GM06990 (cell line): ENCODE results near the gene GPR39.

Experiments
- DNase-seq: peaks from one replicate; pipeline ENCODE4 v3.0.0-alpha.2; 2011; ENCODE audit not compliant: insufficient read length; ENCODE audit errors: extremely low read depth
- H3K27me3 ChIP-seq: replicated peaks from 2 replicates; pipeline ENCODE4 v1.6.0; 2011; ENCODE audit warnings: low read length; ENCODE audit not compliant: control insufficient read depth, insufficient read depth
- H3K36me3 ChIP-seq: 2 replicates; pipeline ENCODE4 v1.5.1; 2011; ENCODE audit warnings: low read length; ENCODE audit not compliant: control insufficient read depth, insufficient read depth
- H3K4me3 ChIP-seq: replicated peaks from 2 replicates; pipeline ENCODE4 v1.5.1; 2011; ENCODE audit warnings: low read depth, mild to moderate bottlenecking, control low read depth, low read length
- TF ChIP-seq, protein P1 (sequence below): IDR thresholded peaks from 2 replicates; pipeline ENCODE4 v1.5.1; 2011; ENCODE audit warnings: low read length, control low read depth, mild to moderate bottlenecking, inconsistent platforms; ENCODE audit not compliant: insufficient read depth, poor library complexity, severe bottlenecking

GPR39 gene

DNA sequence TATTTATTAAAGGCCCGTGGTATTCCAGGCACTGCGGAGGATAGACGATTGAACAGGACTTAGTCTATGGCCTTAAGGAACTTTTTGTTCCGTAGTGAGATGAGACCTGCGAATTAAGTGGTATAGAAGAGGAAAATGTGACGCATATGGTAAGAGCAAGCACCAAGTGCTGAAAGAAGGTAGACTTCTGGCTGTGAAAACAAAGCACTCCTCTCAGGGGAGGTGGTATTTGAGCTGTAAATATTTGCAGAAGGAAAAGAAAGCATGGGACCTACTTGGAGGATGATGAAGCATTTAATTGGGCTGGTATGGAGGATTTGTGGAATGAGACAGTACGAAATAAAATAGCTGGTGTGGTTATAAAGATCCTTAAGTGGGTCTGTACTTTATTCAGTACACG is 62.5 kb downstream of the GPR39 start:
- H3K36me3 ChIP-seq = no peaks in the 10 kb centered on the region
- TF ChIP-seq, protein P1, sequence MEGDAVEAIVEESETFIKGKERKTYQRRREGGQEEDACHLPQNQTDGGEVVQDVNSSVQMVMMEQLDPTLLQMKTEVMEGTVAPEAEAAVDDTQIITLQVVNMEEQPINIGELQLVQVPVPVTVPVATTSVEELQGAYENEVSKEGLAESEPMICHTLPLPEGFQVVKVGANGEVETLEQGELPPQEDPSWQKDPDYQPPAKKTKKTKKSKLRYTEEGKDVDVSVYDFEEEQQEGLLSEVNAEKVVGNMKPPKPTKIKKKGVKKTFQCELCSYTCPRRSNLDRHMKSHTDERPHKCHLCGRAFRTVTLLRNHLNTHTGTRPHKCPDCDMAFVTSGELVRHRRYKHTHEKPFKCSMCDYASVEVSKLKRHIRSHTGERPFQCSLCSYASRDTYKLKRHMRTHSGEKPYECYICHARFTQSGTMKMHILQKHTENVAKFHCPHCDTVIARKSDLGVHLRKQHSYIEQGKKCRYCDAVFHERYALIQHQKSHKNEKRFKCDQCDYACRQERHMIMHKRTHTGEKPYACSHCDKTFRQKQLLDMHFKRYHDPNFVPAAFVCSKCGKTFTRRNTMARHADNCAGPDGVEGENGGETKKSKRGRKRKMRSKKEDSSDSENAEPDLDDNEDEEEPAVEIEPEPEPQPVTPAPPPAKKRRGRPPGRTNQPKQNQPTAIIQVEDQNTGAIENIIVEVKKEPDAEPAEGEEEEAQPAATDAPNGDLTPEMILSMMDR = no peak
- DNase-seq = no peak
- no peak overlapping the region for H3K4me3 ChIP-seq
- no peaks in the 10 kb centered on the region for H3K27me3 ChIP-seq

GRCh38 chr2:132482821-132483220 is 66.2 kb downstream of the GPR39 start:
- TF ChIP-seq, protein P1 = no peak
- no peak overlapping the region for H3K4me3 ChIP-seq
- no peaks in the 10 kb centered on the region for H3K36me3 ChIP-seq
- no peaks in the 10 kb centered on the region for H3K27me3 ChIP-seq
- no peak for DNase-seq

- Histone ChIP-seq H3K27me3 (no peaks in the 10 kb centered on the region), H3K4me3 (no peak overlapping the region), H3K36me3 (no peaks in the 10 kb centered on the region)
- DNase-seq = no peak
- TF ChIP-seq, protein P1 = no peak
Measured at GRCh38 chr2:132484144-132484543, 67.5 kb downstream of the GPR39 start.

- TF ChIP-seq, protein P1 = no peak
- H3K36me3 ChIP-seq = no peaks in the 10 kb centered on the region
- DNase-seq = no peak
Measured at GRCh38 chr2:132488491-132488890, 71.9 kb downstream of the GPR39 start.

GRCh38 chr2:132489150-132489549 is 72.5 kb downstream of the GPR39 start:
- no peaks in the 10 kb centered on the region for H3K36me3 ChIP-seq
- no peak for DNase-seq
- H3K4me3 ChIP-seq = no peak overlapping the region
- TF ChIP-seq, protein P1 = no peak
- H3K27me3 ChIP-seq = no peaks in the 10 kb centered on the region

More at GRCh38 chr2:132488491-132488890, 71.9 kb downstream of the GPR39 start:
- Histone ChIP-seq H3K4me3 (no peak overlapping the region), H3K27me3 (no peaks in the 10 kb centered on the region)

GRCh38 chr2:132495881-132496280 is 79.3 kb downstream of the GPR39 start:
- H3K27me3 ChIP-seq = no peaks in the 10 kb centered on the region
- no peak overlapping the region for H3K4me3 ChIP-seq
- H3K36me3 ChIP-seq = no peaks in the 10 kb centered on the region
- TF ChIP-seq, protein P1 = no peak
- DNase-seq = no peak
